HG03442 (cell line): ENCODE measurements around the gene SYNGR2.
"Not testable (repeated sequence)": the region's sequence is repeated elsewhere in the genome, so short reads cannot be mapped to it uniquely, and the experiment has no call there.

Experiments used
- ATAC-seq: cut with Tn5 transposase; IDR thresholded peaks from one replicate; pipeline ENCODE4 v1.9.1; 2021; ENCODE audit warnings: mild to moderate bottlenecking, moderate library complexity; ENCODE audit not compliant: unreplicated experiment

SYNGR2 gene

GRCh38 chr17:78129351-78130089, 38.9 kb upstream of the SYNGR2 start:
- no peak for ATAC-seq

DNA sequence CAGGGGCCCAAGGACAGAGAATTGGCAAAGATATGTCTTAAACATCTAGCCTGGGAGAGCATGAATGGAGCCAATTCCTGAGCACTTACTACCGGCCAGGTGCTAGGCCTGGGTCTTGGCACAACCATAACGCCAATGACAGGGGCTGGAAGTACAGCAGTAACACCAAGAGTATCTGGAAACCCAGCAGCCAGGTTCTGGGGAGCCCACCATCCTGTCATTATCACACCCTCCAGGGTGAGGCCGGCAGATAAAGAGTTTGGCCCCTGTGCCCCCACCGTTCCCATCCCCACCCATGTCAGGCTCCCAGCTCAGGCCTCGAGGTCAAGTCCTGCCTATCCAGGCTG, 38.3 kb upstream of the SYNGR2 start:
- ATAC-seq, result no peak

- no peak for ATAC-seq
These were observed 37.8 kb upstream of the SYNGR2 start, which contains the start of gene TMC8 for GRCh38 chr17:78130437-78131101. Gene TMC8 (plus strand): TSS chr17:78130771. CDS start chr17:78131589, 818 bp downstream.

GRCh38 chr17:78131172-78132083, 37.0 kb upstream of the SYNGR2 start:
- ATAC-seq, result no peak

DNA sequence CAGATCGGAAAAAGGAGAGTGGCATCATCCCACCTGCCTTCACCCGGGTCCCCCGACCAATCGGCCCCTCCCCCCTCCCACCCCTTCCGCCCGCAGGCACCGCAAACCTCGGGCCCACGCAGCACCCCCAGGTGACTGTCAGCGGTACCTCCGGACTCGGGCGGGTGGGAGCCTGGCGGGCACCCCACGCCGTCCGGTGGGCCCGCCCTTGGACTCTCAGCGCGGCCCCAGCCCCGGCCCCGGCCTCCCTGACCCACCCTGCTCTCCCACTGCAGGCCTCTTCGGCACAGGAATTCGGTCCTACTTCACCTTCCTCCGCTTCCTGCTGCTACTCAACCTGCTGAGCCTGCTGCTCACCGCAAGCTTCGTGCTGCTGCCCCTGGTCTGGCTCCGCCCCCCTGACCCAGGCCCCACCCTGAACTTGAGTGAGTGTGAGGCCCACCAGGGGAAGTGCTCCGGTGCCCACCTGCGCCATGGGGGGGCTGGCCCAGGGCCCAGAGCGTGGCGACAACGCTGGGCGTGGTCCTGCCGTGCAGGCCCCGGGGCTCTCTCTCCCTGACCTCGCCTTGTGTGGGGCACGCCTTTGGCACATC, 36.2 kb upstream of the SYNGR2 start:
- ATAC-seq, result no peak

- ATAC-seq, result no peak
These were observed 35.6 kb upstream of the SYNGR2 start for GRCh38 chr17:78132767-78133178.

DNA sequence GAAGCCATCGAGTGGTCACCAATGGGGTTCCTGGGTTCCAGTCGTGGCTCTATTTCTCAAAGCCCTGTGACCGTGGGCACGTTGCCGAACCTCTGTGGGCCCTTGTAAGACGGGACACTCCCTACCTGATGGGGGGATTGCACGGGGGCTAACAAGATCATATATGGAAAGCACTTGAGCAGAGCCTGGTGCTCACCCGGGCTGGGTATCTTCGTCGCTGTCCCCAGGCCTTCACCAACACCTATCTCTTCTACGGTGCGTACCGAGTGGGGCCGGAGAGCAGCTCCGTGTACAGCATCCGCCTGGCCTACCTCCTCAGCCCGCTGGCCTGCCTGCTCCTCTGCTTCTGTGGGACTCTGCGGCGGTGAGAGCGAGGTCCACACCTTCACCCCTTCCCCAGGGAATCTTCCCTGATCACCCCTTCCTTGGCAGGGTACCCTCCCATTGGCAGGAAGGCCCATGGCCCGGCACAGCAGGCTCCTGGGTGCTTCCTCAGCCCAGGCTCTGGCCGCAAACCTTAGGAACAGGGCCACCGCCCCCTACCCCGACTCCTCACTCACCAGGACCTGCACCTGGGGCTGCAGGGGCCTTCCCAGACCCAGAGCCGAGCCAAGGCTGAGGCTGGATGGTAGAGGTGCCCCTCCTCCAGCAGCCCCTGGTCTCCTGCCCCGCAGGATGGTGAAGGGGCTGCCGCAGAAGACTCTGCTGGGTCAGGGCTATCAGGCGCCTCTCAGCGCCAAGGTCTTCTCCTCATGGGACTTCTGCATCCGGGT, 35.0 kb upstream of the SYNGR2 start:
- ATAC-seq, result no peak

- ATAC-seq, result no peak
These were observed 34.1 kb upstream of the SYNGR2 start for GRCh38 chr17:78133971-78134898.

- no peak for ATAC-seq
These were observed 33.4 kb upstream of the SYNGR2 start for GRCh38 chr17:78134899-78135385.

DNA sequence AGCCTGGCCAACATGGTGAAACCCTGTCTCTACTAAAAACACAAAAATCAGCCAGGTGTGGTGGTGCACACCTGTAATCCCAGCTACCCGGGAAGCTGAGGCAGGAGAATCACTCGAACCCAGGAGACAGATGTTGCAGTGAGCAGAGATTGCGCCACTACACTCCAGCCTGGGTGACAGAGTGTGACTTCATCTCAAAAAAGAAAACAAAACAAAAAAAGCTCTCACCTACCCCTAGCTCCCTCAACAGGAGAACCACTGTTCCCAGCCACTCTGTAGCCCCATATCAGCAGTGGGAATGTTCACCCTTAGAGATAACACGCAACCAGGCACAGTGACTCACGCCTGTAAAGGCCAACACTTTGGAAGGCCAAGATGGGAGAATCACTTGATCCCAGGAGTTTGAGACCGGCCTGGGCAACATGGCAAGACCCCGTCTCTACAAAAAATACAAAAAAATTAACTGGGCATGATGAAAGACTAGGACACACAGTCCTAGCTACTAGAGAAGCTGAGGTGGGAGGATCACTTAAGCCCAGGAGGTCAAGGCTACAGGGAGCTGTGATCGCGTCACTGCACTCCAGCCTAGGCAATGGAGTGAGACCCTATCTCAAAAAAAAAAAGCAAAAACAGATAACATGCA, 32.4 kb upstream of the SYNGR2 start:
- ATAC-seq, result no peak

- ATAC-seq, result no peak
These were observed 30.8 kb upstream of the SYNGR2 start for GRCh38 chr17:78137392-78138203.

DNA sequence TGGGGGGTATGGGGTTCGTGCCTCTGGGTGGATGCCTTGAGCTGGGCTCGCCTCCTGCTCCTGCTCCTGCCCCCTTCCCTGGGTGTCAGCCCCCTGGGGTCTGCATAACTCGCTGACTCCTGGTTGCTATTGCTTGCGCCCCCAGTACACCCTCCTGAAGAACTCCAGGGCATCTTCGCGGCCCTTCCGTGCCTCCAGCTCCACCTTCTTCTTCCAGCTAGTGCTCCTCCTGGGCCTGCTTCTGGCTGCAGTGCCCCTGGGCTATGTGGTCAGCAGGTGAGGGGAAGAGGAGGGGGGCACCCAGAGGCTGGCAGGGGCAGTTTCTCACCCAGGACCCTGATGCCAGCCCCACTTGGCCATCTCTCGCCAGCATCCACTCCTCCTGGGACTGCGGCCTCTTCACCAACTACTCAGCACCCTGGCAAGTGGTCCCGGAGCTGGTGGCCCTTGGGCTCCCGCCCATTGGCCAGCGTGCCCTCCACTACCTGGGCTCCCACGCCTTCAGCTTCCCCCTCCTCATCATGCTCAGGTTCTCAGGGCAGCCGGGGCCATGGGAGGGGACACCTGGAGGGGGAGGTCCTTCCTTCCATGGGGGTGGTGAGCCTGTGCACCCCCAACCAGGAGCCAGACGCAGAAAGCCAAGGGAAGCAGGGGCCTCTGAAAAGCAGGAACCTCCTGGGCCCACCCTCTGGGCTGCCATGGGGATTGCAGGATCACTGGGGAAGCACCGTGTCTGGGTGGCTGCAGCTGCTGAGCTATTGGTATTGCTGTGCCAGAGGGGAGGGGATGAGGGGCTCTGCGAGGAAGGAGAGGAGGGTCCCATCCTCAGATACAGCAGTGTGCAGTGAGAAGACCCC, 29.9 kb upstream of the SYNGR2 start:
- ATAC-seq, result no peak

- ATAC-seq, result not testable (repeated sequence)
These were observed 28.6 kb upstream of the SYNGR2 start for GRCh38 chr17:78139861-78140168.

GRCh38 chr17:78140169-78141051, 28.0 kb upstream of the SYNGR2 start:
- peak; percentile 73 for ATAC-seq

DNA sequence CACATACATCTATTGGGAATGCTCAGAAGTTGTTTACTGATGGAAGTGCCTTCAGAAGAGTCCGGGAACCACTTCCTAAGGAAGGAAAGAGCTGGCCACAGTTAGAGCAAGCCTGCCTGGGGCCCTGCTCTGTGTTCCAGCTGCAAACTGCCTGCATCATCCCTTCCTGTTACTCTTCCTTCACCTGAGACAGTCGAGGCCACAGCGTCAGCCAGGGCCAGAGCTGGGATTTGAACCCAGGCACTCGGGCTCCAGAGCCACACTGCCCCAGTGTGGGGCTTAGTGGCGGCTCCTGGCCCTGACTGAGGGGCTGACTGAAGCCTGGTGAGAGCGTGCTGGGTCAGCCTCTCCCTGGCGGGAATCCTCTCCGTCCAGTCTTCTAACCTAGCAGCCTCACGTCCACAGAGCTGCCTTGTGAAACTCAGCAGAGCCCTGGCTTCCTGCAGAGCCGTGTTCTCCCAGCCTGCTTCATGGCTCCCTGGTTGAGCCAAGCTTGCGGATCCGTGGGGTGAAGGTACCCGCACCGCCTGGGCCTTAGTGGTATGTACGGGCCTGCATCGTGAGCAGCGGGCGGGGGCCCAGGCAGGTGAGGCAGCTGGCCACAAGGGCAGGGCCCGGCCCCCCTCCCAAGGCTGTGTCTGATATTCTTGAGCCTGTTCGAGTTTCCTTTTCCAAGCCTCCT, 26.8 kb upstream of the SYNGR2 start:
- ATAC-seq, result no peak
